Psoas muscle (tissue), 8 donors: ENCODE results near the gene TIRAP. TPM values are rescaled to one million over a fixed set of nuclear protein-coding genes. Genes with fewer than 3 reads are reported as not detected.

Experiments used
- ATAC-seq, 4 donors: fragments of 200-7000 bp; cut with Tn5 transposase; one replicate each; pipeline ENCODE4 v1.9.1; 2020; ENCODE audit warnings: moderate library complexity in 3 of 4, mild to moderate bottlenecking in 2 of 4
- DNase-seq, 2 donors: peaks; one replicate each; pipeline ENCODE4 v3.0.0-alpha.2; 2020
- H3K27ac ChIP-seq: fragments of 200-600 bp; one replicate; pipeline ENCODE4 v1.8.0; 2022
- H3K27me3 ChIP-seq, 3 donors: fragments of 200-600 bp in 1 of 3; one replicate each; pipeline versions ENCODE4 v1.6.1 to v1.8.0; 2013 to 2022; ENCODE audit warnings: low read length in 2 of 3, mild to moderate bottlenecking in 2 of 3, moderate library complexity in 1 of 3; ENCODE audit not compliant: insufficient read depth in 3 of 3
- H3K36me3 ChIP-seq, 2 donors: fragments of 200-600 bp in 1 of 2; one replicate each; pipeline versions ENCODE4 v1.6.1 to v1.8.0; 2013 to 2022; ENCODE audit warnings: low read depth in 1 of 2, mild to moderate bottlenecking in 1 of 2, moderate library complexity in 1 of 2; ENCODE audit not compliant: insufficient read depth in 1 of 2
- H3K4me1 ChIP-seq: fragments of 200-600 bp; one replicate; pipeline ENCODE4 v1.8.0; 2022
- H3K4me3 ChIP-seq: fragments of 200-600 bp; one replicate; pipeline ENCODE4 v1.8.0; 2022; ENCODE audit warnings: mild to moderate bottlenecking
- H3K9me3 ChIP-seq: fragments of 200-600 bp; one replicate; pipeline ENCODE4 v1.8.0; 2022
- CTCF ChIP-seq: fragments of 200-600 bp; IDR thresholded peaks from one replicate; pipeline ENCODE4 v1.8.0; 2022; ENCODE audit warnings: antibody characterized with exemption
- WGBS, 3 donors: extraction: QIAGEN DNeasy Blood & Tissue Kit; methylation state at CpG; one replicate each; pipeline versions ENCODE4 v1.1.6 to v1.1.7; 2013; 5-methylcytosine and 5-hydroxymethylcytosine counted together
- intact Hi-C, 2 donors: fragments of 100-400 bp; cut with DNase I; formaldehyde crosslinking; loops; one replicate each; pipeline versions ENCODE4 v1.11.0 to v1.14.2; 2022
- polyA plus RNA-seq, 3 donors: library from polyadenylated mRNA; stranded (reverse); fragments of 200-250 nt; gene quantifications; one replicate each; pipeline ENCODE4 v1.2.3, GENCODE V29; 2013
- total RNA-seq, 4 donors: library from RNA; stranded (reverse); fragmentation: NEBNext Ultra II Directional in 2 of 4; extraction: Animal tissue kit (Norgen Biotek cat#: 25700) in 2 of 4; gene quantifications; one replicate each; pipeline versions ENCODE4 v1.2.1 to v1.2.4, GENCODE V29; 2021 to 2023
- donor health status: healthy with polysubstance abuse.
- donor health status: DM: no; HTN: no; CAD: no; lungs with moderate emphysema.
- donor health status: Bipolar disorder and iron deficiency.
- donor health status: healthy.
- donor health status: DM: yes; HTN: yes; CAD: no.
- donor health status: DM: no; HTN: no; CAD: no.
- donor health status: DM: no; HTN: no; CAD: no.
- donor health status: DM: yes; HTN: yes; CAD: no.

TIRAP gene
- total and polyA plus RNA-seq, 7 donors, result 3.3 to 9.6 (median 6.0) TPM

- peak overlapping the region; percentile 85 for H3K4me3 ChIP-seq
- intact Hi-C loops, result loop anchor here (5.0 to 10.0 kb wide), 3 partner anchors 56 to 674 kb away; partner anchors contain the start of genes FAM118B (in 1 of the 2), RPUSD4 (in 1 of the 2) and STT3A (in 1 of the 2)
- peaks cover 17 to 57% of the 10 kb centered on the region in 2 donors for H3K36me3 ChIP-seq
- H3K27me3 ChIP-seq, result no peaks in the 10 kb centered on the region
- peak overlapping the region; percentile 92 for H3K27ac ChIP-seq
- ATAC-seq (peak; percentile 16 to 50 (median 29)), DNase-seq (no peak)
- 0 to 1% (median 0%) methylated on average over 23 of the region's 23 CpGs for WGBS, 3 donors
- TF ChIP-seq CTCF, result no peak
- peaks cover 16% of the 10 kb centered on the region for H3K4me1 ChIP-seq
- H3K9me3 ChIP-seq, result no peaks in the 10 kb centered on the region
Measured at GRCh38 chr11:126268361-126268707, 14.6 kb upstream of the TIRAP start.

GRCh38 chr11:126268708-126269579 lies 13.9 kb upstream of the TIRAP start, which contains the start of the genes FOXRED1 and SRPRA:
Gene FOXRED1 (plus strand): TSS chr11:126269154. CDS start chr11:126269207, 53 bp downstream.
Gene SRPRA (minus strand): TSS chr11:126268895. CDS start chr11:126268804, 91 bp downstream.
- Histone ChIP-seq H3K9me3 (no peaks in the 10 kb centered on the region), H3K36me3 (peaks cover 13 to 57% of the 10 kb centered on the region in 2 donors), H3K27ac (peak within 1 kb of the TSS; percentile 92), H3K27me3 (no peaks in the 10 kb centered on the region), H3K4me1 (peaks cover 16% of the 10 kb centered on the region), H3K4me3 (peak within 1 kb of the TSS; percentile 85)
- no peak for TF ChIP-seq CTCF
- WGBS, 3 donors, result 0 to 1% (median 1%) methylated on average over 63 to 64 of the region's 64 CpGs
- DNase-seq, result peak; percentile 100
- ATAC-seq, result peak; percentile 98 to 99 (median 99)
- intact Hi-C loops, result loop anchor here (5.0 to 10.0 kb wide), 3 partner anchors 57 to 674 kb away; partner anchors contain the start of genes FAM118B (in 1 of the 2), RPUSD4 (in 1 of the 2) and STT3A (in 1 of the 2)

GRCh38 chr11:126277322-126277721 lies 5.6 kb upstream of the TIRAP start:
- H3K4me3 ChIP-seq, result no peak overlapping the region
- no peak overlapping the region for H3K27ac ChIP-seq
- intact Hi-C loops, result no loop called here
- no peak for TF ChIP-seq CTCF
- H3K36me3 ChIP-seq, result peaks cover 5 to 60% of the 10 kb centered on the region in 2 donors
- peaks cover 8% of the 10 kb centered on the region for H3K4me1 ChIP-seq
- H3K9me3 ChIP-seq, result no peaks in the 10 kb centered on the region
- no peak for DNase-seq
- H3K27me3 ChIP-seq, result no peaks in the 10 kb centered on the region
- ATAC-seq, result no peak
- 92 to 96% (median 93%) methylated on average over 11 of the region's 11 CpGs for WGBS, 3 donors

GRCh38 chr11:126277780-126278179 lies 5.1 kb upstream of the TIRAP start:
- intact Hi-C loops, result no loop called here
- no peak for TF ChIP-seq CTCF
- Histone ChIP-seq H3K27me3 (no peaks in the 10 kb centered on the region), H3K27ac (no peak overlapping the region), H3K36me3 (peaks cover 5 to 55% of the 10 kb centered on the region in 2 donors), H3K4me3 (no peak overlapping the region), H3K4me1 (peaks cover 8% of the 10 kb centered on the region), H3K9me3 (no peaks in the 10 kb centered on the region)
- DNase-seq, result no peak
- WGBS, 3 donors, result 81 to 89% (median 87%) methylated on average over 4 of the region's 4 CpGs
- no peak for ATAC-seq
